Measurements from ENCODE around the gene METTL13.

GRCh38 chr1:171741872-171742576 lies 39.4 kb upstream of the METTL13 start, which contains the start of gene VAMP4:
- TF ChIP-seq, protein P1, sequence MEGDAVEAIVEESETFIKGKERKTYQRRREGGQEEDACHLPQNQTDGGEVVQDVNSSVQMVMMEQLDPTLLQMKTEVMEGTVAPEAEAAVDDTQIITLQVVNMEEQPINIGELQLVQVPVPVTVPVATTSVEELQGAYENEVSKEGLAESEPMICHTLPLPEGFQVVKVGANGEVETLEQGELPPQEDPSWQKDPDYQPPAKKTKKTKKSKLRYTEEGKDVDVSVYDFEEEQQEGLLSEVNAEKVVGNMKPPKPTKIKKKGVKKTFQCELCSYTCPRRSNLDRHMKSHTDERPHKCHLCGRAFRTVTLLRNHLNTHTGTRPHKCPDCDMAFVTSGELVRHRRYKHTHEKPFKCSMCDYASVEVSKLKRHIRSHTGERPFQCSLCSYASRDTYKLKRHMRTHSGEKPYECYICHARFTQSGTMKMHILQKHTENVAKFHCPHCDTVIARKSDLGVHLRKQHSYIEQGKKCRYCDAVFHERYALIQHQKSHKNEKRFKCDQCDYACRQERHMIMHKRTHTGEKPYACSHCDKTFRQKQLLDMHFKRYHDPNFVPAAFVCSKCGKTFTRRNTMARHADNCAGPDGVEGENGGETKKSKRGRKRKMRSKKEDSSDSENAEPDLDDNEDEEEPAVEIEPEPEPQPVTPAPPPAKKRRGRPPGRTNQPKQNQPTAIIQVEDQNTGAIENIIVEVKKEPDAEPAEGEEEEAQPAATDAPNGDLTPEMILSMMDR (conservative IDR thresholded peaks at IDR 0.05; ENCODE audit: low read depth, low read length) = no peak
- TF ChIP-seq EZH2 (IDR thresholded peaks at IDR 0.05; ENCODE audit: borderline replicate concordance, low read depth, low read length, poor library complexity, severe bottlenecking) = no peak

Data from A673 (cell line).